K562 (cell line): Measurements from ENCODE around the gene PVALEF. TPM values are rescaled to one million over a fixed set of nuclear protein-coding genes. Genes with fewer than 3 reads are reported as not detected.

Experiments used
- EP400 ChIP-seq: fragments of 450-650 bp; IDR thresholded peaks from 2 replicates; pipeline ENCODE4 v1.6.1; 2017; ENCODE audit warnings: antibody characterized with exemption, mild to moderate bottlenecking, moderate library complexity
- GTF2A2 ChIP-seq: IDR thresholded peaks from 2 replicates; pipeline ENCODE4 v1.6.1; 2016; ENCODE audit warnings: mild to moderate bottlenecking, missing genetic modification characterization, missing compliant biosample characterization
- HOXB6 ChIP-seq: fragments of 250-450 bp; sonication (Bioruptor Pico); IDR thresholded peaks from 2 replicates; pipeline ENCODE4 v1.5.1; 2022; ENCODE audit warnings: mild to moderate bottlenecking, borderline replicate concordance
- MLLT1 ChIP-seq, 2 experiments: fragments of 450-650 bp; IDR thresholded peaks; 2 replicates each; pipeline ENCODE4 v1.6.1; 2016
- PHF20 ChIP-seq: fragments of 450-650 bp; IDR thresholded peaks from 2 replicates; pipeline ENCODE4 v1.6.1; 2018; ENCODE audit not compliant: partially characterized antibody
- PURB ChIP-seq: sonication (generic); formaldehyde crosslinking; IDR thresholded peaks from 2 replicates; pipeline ENCODE4 v1.9.0; 2021; ENCODE audit warnings: low read depth, mild to moderate bottlenecking, missing genetic modification reagents
- RB1 ChIP-seq: fragments of 450-650 bp; IDR thresholded peaks from 2 replicates; pipeline ENCODE4 v1.6.1; 2017; ENCODE audit warnings: low read depth, mild to moderate bottlenecking
- RBM22 ChIP-seq: fragments of 200-400 bp; formaldehyde crosslinking; IDR thresholded peaks from 2 replicates; pipeline ENCODE4 v1.6.1; 2018; ENCODE audit warnings: low read length, low read depth; ENCODE audit not compliant: poor library complexity, severe bottlenecking
- SMAD1 ChIP-seq: fragments of 150-350 bp; IDR thresholded peaks from 2 replicates; pipeline ENCODE4 v1.6.1; 2014; ENCODE audit warnings: low read length, low read depth; ENCODE audit not compliant: partially characterized antibody
- TFAM ChIP-seq: fragments of 250-450 bp; sonication (Bioruptor Pico); conservative IDR thresholded peaks from 2 replicates; pipeline ENCODE4 v1.5.0; 2021; ENCODE audit warnings: mild to moderate bottlenecking, moderate library complexity
- XRCC5 ChIP-seq: fragments of 200-400 bp; formaldehyde crosslinking; IDR thresholded peaks from 2 replicates; pipeline ENCODE4 v1.6.1; 2017; ENCODE audit warnings: low read depth, mild to moderate bottlenecking, low read length
- ZKSCAN1 ChIP-seq: fragments of 150-350 bp; IDR thresholded peaks from 2 replicates; pipeline ENCODE4 v1.6.1; 2016; ENCODE audit warnings: low read depth, low read length
- ZNF407 ChIP-seq: fragments of 450-650 bp; IDR thresholded peaks from 2 replicates; pipeline ENCODE4 v1.6.1; 2016; ENCODE audit warnings: low read depth
- ZNF444 ChIP-seq: fragments of 250-450 bp; sonication (Bioruptor Pico); IDR thresholded peaks from 2 replicates; pipeline ENCODE4 v1.4.0; 2020; ENCODE audit warnings: mild to moderate bottlenecking, moderate library complexity
- polyA plus RNA-seq, 8 experiments: library from polyadenylated mRNA; depleted of rRNA in 4 of 8; stranded (reverse) in 5 of 8; unstranded in 3 of 8; fragments of >200 nt; fragmentation: Nextera tagmentation in 2 of 8; fragmentation: Illumina TruSeq in 1 of 8; extraction: Ambion mirVana in 2 of 8; extraction: Trizol in 1 of 8; gene quantifications; 2 replicates each; pipeline versions ENCODE4 v1.2.1 to v1.2.3, GENCODE V29; 2011 to 2014; ENCODE audit warnings: inconsistent platforms in 1 of 8, missing spikeins in 1 of 8
- total RNA-seq, 7 experiments: library from RNA; depleted of rRNA in 6 of 7; stranded (reverse); fragments of >200 nt in 6 of 7; fragmentation: Illumina TruSeq in 2 of 7; extraction: Trizol in 2 of 7; gene quantifications; 2 replicates each; pipeline versions ENCODE4 v1.2.1 to v1.2.3, GENCODE V29; 2011 to 2021; ENCODE audit warnings: low replicate concordance in 1 of 7
- TF ChIP-seq, protein P1 (sequence below): sonication (generic); formaldehyde crosslinking; IDR thresholded peaks from 2 replicates; pipeline ENCODE4 v1.8.0; 2022; ENCODE audit warnings: missing genetic modification reagents, mild to moderate bottlenecking, moderate library complexity, borderline replicate concordance
- TF ChIP-seq, protein P2 (sequence below): fragments of 250-450 bp; sonication (Bioruptor Pico); IDR thresholded peaks from 2 replicates; pipeline ENCODE4 v1.4.0; 2020; ENCODE audit warnings: mild to moderate bottlenecking, moderate library complexity

Gene PVALEF
- total and polyA plus RNA-seq, 9 of the 15 experiments (the other 6 are each of a cell fraction or from before 2014, with no cell fraction given) = not detected

GRCh38 chr17:81222906-81223761 lies 57.8 kb downstream of the PVALEF start, which contains the start of gene CEP131 (continued):
- TF ChIP-seq GTF2A2 (tag) = no peak
- no peak for TF ChIP-seq SMAD1
- no peak for TF ChIP-seq PURB (CRISPR knock-in tag)
- TF ChIP-seq ZKSCAN1 = no peak
- no peak for TF ChIP-seq TFAM (CRISPR knock-in tag)
- peak; percentile 99 for TF ChIP-seq RB1
- TF ChIP-seq, protein P1, sequence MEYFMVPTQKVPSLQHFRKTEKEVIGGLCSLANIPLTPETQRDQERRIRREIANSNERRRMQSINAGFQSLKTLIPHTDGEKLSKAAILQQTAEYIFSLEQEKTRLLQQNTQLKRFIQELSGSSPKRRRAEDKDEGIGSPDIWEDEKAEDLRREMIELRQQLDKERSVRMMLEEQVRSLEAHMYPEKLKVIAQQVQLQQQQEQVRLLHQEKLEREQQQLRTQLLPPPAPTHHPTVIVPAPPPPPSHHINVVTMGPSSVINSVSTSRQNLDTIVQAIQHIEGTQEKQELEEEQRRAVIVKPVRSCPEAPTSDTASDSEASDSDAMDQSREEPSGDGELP (CRISPR knock-in tag) = peak; percentile 82
- no peak for TF ChIP-seq HOXB6 (CRISPR knock-in tag)
- TF ChIP-seq XRCC5 = no peak
- TF ChIP-seq PHF20 = peak; percentile 60
- TF ChIP-seq EP400 = peak; percentile 80
- TF ChIP-seq ZNF444 (CRISPR knock-in tag) = no peak
- TF ChIP-seq RBM22 = no peak
- TF ChIP-seq, protein P2, sequence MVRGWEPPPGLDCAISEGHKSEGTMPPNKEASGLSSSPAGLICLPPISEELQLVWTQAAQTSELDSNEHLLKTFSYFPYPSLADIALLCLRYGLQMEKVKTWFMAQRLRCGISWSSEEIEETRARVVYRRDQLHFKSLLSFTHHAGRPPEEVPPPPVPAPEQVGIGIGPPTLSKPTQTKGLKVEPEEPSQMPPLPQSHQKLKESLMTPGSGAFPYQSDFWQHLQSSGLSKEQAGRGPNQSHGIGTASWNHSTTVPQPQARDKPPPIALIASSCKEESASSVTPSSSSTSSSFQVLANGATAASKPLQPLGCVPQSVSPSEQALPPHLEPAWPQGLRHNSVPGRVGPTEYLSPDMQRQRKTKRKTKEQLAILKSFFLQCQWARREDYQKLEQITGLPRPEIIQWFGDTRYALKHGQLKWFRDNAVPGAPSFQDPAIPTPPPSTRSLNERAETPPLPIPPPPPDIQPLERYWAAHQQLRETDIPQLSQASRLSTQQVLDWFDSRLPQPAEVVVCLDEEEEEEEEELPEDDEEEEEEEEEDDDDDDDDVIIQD (CRISPR knock-in tag) = no peak
- TF ChIP-seq MLLT1 (IDR thresholded peaks at IDR 0.05) = peak in 1 of 2 experiments; percentile 89; a peak in 2 of 4 replicates
- no peak for TF ChIP-seq ZNF407
